Loucy (cell line): ENCODE results near the gene KIF3C.

ENCODE experiments used
- H2AFZ ChIP-seq: fragments of 200-600 bp; sonication (generic); 2 replicates; pipeline ENCODE4 v1.6.0; 2016; ENCODE audit warnings: antibody characterized with exemption, mild to moderate bottlenecking, low read length, moderate library complexity
- H3F3A ChIP-seq: fragments of 200-600 bp; 2 replicates; pipeline ENCODE4 v1.6.0; 2016; ENCODE audit warnings: antibody characterized with exemption, low read depth, mild to moderate bottlenecking
- H3K27me3 ChIP-seq: fragments of 200-600 bp; sonication (generic); 2 replicates; pipeline ENCODE4 v1.6.1; 2014; ENCODE audit warnings: low read length, mild to moderate bottlenecking; ENCODE audit not compliant: insufficient read depth, poor library complexity, severe bottlenecking
- H3K36me3 ChIP-seq: fragments of 200-600 bp; sonication (generic); 2 replicates; pipeline ENCODE4 v1.6.1; 2016; ENCODE audit warnings: low read length; ENCODE audit not compliant: insufficient read depth
- H3K4me1 ChIP-seq: fragments of 200-600 bp; sonication (generic); 2 replicates; pipeline ENCODE4 v1.5.1; 2014; ENCODE audit warnings: low read length, mild to moderate bottlenecking; ENCODE audit not compliant: insufficient read depth, poor library complexity, severe bottlenecking
- H3K4me2 ChIP-seq: fragments of 200-600 bp; sonication (generic); 2 replicates; pipeline ENCODE4 v1.6.0; 2014; ENCODE audit warnings: antibody characterized with exemption, low read length, low read depth, mild to moderate bottlenecking; ENCODE audit not compliant: poor library complexity, severe bottlenecking
- H3K4me3 ChIP-seq: fragments of 200-600 bp; sonication (generic); 2 replicates; pipeline ENCODE4 v1.5.1; 2014; ENCODE audit warnings: low read length, mild to moderate bottlenecking, mixed read lengths; ENCODE audit not compliant: poor library complexity, severe bottlenecking
- H3K79me2 ChIP-seq: fragments of 200-600 bp; sonication (generic); 2 replicates; pipeline ENCODE4 v1.6.1; 2014; ENCODE audit warnings: low read length; ENCODE audit not compliant: insufficient read depth
- H3K9ac ChIP-seq: fragments of 200-600 bp; sonication (generic); 2 replicates; pipeline ENCODE4 v1.6.0; 2014; ENCODE audit warnings: mild to moderate bottlenecking, low read depth, low read length, moderate library complexity; ENCODE audit not compliant: poor library complexity, severe bottlenecking
- H3K9me2 ChIP-seq: fragments of 200-600 bp; sonication (generic); replicated peaks from 2 replicates; pipeline ENCODE4 v1.6.1; 2016; ENCODE audit warnings: low read depth, low read length, mixed read lengths
- H3K9me3 ChIP-seq: fragments of 200-600 bp; sonication (generic); 2 replicates; pipeline ENCODE4 v1.6.1; 2014; ENCODE audit warnings: mild to moderate bottlenecking, antibody characterized with exemption, low read length, low read depth; ENCODE audit not compliant: insufficient read depth
- H4K20me1 ChIP-seq: fragments of 200-600 bp; sonication (generic); 2 replicates; pipeline ENCODE4 v1.6.0; 2014; ENCODE audit warnings: antibody characterized with exemption, low read length, mild to moderate bottlenecking; ENCODE audit not compliant: insufficient read depth, poor library complexity, severe bottlenecking
- EZH2phosphoT487 ChIP-seq: fragments of 200-600 bp; IDR thresholded peaks from 2 replicates; pipeline ENCODE4 v1.6.1; 2018; ENCODE audit warnings: antibody characterized with exemption, mild to moderate bottlenecking, moderate library complexity, borderline replicate concordance
- TF ChIP-seq, protein P1 (sequence below): fragments of 200-600 bp; sonication (generic); conservative IDR thresholded peaks from 2 replicates; pipeline ENCODE4 v1.5.1; 2014; ENCODE audit warnings: mild to moderate bottlenecking, antibody characterized with exemption, low read length

The KIF3C gene

DNA sequence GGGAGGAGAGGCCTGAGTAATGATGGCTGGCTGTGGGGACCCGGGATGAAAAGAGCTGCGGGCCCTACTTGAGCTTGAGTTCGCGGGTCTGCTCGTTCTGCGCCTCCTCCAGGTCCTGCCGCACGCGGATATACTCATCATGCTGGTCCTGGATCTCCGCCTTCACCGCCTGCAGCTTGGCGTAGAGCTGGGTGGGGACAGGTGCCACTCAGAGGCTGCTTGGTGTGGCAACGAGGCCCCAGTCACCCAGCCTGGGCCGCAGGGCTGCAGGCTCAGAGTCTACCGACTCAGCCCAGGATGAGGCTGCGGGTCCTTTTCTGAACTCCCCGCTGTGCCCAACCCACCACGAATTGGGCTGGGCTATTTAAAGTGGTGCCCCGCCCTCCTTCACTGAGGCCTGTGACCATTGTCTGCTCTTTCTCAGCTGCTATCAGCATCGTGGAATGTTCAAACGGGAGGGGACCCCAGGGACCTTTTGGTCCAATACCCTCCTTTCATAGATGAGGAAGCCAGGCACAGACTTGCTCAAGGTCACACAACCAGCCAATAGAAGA lies 28.0 kb downstream of the KIF3C start:
- Histone ChIP-seq H3K4me2 (no peak overlapping the region), H3F3A (no peaks in the 10 kb centered on the region), H2AFZ (no peak overlapping the region), H3K4me3 (no peak overlapping the region), H3K36me3 (no peaks in the 10 kb centered on the region), H3K27me3 (no peaks in the 10 kb centered on the region), H3K4me1 (no peaks in the 10 kb centered on the region), H3K9ac (no peak overlapping the region), H3K9me3 (no peaks in the 10 kb centered on the region), H3K79me2 (no peaks in the 10 kb centered on the region), H3K9me2 (no peaks in the 10 kb centered on the region), H4K20me1 (no peaks in the 10 kb centered on the region)
- no peak for TF ChIP-seq EZH2phosphoT487
- TF ChIP-seq, protein P1, sequence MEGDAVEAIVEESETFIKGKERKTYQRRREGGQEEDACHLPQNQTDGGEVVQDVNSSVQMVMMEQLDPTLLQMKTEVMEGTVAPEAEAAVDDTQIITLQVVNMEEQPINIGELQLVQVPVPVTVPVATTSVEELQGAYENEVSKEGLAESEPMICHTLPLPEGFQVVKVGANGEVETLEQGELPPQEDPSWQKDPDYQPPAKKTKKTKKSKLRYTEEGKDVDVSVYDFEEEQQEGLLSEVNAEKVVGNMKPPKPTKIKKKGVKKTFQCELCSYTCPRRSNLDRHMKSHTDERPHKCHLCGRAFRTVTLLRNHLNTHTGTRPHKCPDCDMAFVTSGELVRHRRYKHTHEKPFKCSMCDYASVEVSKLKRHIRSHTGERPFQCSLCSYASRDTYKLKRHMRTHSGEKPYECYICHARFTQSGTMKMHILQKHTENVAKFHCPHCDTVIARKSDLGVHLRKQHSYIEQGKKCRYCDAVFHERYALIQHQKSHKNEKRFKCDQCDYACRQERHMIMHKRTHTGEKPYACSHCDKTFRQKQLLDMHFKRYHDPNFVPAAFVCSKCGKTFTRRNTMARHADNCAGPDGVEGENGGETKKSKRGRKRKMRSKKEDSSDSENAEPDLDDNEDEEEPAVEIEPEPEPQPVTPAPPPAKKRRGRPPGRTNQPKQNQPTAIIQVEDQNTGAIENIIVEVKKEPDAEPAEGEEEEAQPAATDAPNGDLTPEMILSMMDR = no peak

DNA sequence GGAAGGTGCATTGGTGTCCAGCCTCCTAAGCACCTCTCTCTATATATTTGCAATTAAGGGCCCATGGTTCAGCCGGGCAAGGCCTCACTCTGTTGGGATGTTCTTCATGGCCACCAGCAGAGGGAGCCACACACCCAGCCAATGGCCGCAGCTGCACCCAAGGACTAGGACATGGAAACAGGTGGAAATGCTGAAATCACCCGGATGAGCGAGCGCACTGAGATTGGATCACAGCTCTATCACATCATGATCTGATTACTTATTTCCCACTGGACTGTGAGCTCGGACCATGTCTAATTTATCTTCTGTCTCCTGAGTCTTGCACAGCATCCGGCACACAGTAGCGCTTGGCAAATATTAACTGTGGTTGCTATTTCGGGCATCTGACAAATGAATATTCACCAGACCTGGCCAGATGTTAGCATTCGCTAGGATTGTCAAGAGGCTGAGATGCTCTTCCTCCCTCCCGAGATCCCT lies 31.2 kb downstream of the KIF3C start:
- H3K79me2 ChIP-seq = no peaks in the 10 kb centered on the region
- no peaks in the 10 kb centered on the region for H3K27me3 ChIP-seq
- H3K36me3 ChIP-seq = no peaks in the 10 kb centered on the region
- TF ChIP-seq, protein P1 = peak; percentile 97
- TF ChIP-seq EZH2phosphoT487 = no peak
- no peaks in the 10 kb centered on the region for H3K4me1 ChIP-seq
- no peak overlapping the region for H3K4me3 ChIP-seq
- H3K9ac ChIP-seq = no peak overlapping the region
- no peaks in the 10 kb centered on the region for H3K9me2 ChIP-seq
- H3K4me2 ChIP-seq = no peak overlapping the region
- no peaks in the 10 kb centered on the region for H3K9me3 ChIP-seq
- H2AFZ ChIP-seq = no peak overlapping the region
- no peaks in the 10 kb centered on the region for H4K20me1 ChIP-seq
- H3F3A ChIP-seq = no peaks in the 10 kb centered on the region

DNA sequence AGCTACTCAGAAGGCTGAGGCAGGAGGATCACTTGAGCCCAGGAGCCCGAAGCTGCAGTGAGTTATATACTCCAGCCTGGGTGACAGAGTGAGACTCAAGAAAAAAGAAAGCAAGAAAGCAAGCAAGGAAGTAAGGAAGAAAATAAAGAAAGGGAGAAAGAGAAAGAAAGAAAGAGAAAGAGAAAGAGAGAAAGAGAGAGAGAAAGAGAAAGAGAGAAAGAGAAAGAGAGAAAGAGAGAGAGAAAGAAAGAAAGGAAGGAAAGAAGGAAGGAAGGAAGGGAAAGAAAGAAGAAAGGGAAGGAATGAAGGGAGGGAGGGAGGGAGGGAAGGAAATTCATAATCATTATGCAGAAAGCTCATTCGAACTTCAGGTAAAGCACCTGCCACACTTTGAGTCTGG lies 33.9 kb downstream of the KIF3C start:
- Histone ChIP-seq H3K9ac (no peak overlapping the region), H3K9me2 (no peaks in the 10 kb centered on the region), H4K20me1 (no peaks in the 10 kb centered on the region), H3K9me3 (no peaks in the 10 kb centered on the region), H3K4me1 (no peaks in the 10 kb centered on the region), H3K27me3 (no peaks in the 10 kb centered on the region), H3K4me2 (no peak overlapping the region), H3K4me3 (no peak overlapping the region), H2AFZ (no peak overlapping the region), H3F3A (no peaks in the 10 kb centered on the region), H3K79me2 (no peaks in the 10 kb centered on the region), H3K36me3 (no peaks in the 10 kb centered on the region)
- TF ChIP-seq, protein P1 = no peak
- no peak for TF ChIP-seq EZH2phosphoT487
